ENCODE results near the gene CARD14.

Gene CARD14

GRCh38 chr17:80169784-80170500, at the start of gene CARD14:
TSS of gene CARD14 (plus strand) at chr17:80170030. CDS start at chr17:80181439, 11,409 bp downstream.
- DNase-seq: no peak

- no peak for DNase-seq
These were observed 47.7 kb upstream of the CARD14 start for GRCh38 chr17:80122026-80122575.

- DNase-seq: no peak
These were observed 46.8 kb upstream of the CARD14 start for GRCh38 chr17:80122926-80123505.

DNA sequence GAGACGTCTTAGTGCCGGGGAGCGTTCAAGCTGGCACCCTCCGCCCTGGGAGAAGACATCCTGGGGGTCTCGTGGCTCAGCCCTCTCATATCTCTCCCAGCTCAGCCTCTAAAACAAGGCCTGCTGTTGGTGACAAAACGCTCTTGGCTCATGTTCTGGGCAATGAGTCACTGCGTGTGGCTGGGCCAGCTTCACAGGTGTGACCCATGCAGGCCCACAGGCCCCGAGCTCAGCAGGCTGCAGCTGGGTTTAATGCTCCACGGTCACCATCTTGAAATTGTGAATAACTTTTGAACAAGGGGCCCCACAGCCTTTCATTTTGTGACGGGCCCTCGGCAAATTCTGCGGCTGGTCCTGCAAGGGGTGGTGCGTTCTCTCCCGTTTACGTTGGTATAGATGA, 46.0 kb upstream of the CARD14 start:
- no peak for DNase-seq

GRCh38 chr17:80124351-80124981, 45.4 kb upstream of the CARD14 start:
- no peak for DNase-seq

- DNase-seq: no peak
These were observed 44.0 kb upstream of the CARD14 start for GRCh38 chr17:80125656-80126448.

GRCh38 chr17:80126449-80126715, 43.4 kb upstream of the CARD14 start:
- DNase-seq: no peak

- DNase-seq: no peak
These were observed 40.7 kb upstream of the CARD14 start for GRCh38 chr17:80129006-80129565.

DNA sequence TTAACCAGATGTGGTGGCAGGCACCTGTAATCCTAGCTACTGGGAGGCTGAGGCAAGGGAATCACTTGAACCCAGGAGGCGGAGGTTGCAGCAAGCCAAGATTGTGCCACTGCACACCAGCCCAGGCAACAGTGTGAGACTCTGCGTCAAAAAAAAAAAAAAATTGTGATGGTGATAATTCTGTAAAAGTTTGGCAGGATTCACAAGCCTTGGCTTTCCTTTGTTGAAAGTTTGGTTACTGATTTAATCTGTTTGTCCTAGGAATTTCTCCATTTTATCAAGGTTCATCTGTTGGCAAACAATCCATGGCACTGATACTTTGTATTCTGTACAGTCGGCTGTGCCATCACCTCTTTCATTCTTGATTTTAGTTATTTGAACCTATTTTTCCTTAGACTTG, 38.8 kb upstream of the CARD14 start:
- DNase-seq: no peak

- DNase-seq: no peak
These were observed 36.8 kb upstream of the CARD14 start for GRCh38 chr17:80132906-80133625.

- no peak for DNase-seq
These were observed 36.2 kb upstream of the CARD14 start for GRCh38 chr17:80133626-80133970.

GRCh38 chr17:80137131-80137530, 32.7 kb upstream of the CARD14 start:
- no peak for DNase-seq

DNA sequence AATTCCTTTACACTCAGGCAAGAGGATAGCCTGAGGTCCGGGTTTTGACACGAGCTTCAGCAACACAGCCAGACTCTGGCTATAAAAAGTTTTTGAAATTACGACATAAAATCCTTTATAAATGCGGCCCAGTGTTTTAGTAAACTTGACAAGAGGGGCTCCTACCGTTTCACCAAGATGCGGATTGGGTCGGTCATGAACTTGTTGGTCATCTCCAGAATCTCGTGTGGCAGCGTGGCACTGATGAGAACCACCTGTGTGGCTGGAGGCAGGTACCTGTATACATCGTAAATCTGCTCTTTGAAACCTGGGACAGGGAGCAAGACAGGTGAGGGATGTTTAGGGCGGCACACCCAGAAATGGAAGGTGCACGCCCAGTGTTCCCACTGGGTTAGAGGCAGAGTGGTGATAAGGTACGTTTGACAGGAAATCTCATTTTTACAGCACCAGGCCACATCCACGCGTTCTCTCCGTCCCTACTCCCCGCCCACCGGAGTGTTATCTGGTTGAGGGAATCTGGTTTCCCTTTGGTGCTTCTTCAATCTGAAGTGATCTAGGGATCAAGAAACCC, 30.9 kb upstream of the CARD14 start:
- no peak for DNase-seq

DNA sequence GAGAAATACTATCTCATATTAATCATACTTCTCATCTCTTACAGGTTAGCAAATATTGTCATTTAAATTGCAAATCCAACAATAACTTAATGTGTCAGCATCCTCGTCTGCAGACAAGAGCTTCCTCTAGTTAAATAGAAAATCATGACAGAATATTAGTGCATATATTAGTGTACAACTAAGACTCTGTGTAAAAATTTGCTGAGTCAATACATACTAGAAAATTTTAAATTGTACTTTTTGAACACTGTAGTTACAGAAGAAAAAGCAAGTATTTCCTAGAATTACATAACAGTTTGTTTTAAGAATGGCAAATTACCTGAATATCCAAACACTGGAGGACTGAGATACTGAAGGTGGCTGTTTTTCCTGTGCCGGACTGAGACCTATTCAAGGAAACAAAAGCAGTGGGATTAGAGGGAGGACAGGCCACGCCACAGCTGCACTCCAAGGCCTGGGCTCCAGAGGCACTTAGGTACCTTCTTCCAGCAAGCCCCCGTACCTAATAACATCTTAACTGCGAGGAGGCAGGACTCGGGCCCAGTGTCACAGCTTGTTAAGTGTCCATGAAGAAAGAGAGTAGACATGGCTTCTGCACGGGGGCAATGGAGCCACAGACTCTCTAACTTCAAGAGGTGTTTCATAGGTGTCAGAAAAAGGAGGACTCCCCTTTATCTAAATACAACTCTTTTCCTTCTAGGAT, 28.2 kb upstream of the CARD14 start:
- DNase-seq: no peak

GRCh38 chr17:80142929-80143328, 26.9 kb upstream of the CARD14 start:
- no peak for DNase-seq

- DNase-seq: no peak
These were observed 24.5 kb upstream of the CARD14 start for GRCh38 chr17:80145076-80146075.

DNA sequence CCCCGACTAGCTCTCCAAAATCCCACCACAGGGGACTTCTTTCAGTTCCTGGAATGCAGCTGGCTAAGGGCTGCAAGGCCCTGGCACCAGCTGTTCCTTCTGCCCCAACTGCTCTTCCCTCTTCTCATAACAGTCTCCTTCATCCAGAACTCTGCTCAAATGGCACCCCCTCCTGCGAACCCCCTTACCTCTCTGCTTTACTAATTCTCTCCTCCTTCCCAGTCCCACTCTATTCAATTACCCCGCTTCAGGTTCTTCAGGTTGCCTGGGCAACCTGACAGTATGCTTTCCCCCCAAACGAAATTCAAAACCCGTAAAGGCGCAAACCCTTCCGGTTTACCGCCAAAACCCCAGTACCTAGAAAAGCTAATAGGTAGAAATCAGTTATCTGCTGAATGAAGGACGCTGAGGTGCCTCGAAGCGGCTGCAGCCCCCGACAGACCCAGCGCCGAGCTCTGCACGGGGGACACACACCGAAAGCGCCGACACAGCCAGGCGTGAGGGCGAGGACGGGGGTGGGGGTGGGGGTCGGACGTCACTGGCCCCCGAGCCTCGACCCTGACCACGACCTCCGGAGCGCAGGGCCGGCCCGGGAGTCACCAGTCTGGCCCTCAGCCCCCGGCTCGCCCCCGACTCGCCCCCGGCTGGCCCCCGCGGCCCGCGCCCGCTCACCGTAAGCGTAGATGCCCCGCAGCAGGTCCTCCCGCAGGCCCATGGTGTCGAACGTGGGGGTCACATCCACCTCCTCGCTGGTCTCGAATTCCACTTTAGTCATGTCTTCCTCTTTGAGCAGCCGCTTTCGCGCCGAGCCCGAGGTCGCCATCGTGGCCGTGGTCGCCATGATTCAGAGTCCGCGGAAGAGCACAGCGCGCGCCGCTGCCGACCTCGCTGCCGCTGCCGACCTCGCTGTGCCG, 23.5 kb upstream of the CARD14 start:
- peak; percentile 37 for DNase-seq

DNA sequence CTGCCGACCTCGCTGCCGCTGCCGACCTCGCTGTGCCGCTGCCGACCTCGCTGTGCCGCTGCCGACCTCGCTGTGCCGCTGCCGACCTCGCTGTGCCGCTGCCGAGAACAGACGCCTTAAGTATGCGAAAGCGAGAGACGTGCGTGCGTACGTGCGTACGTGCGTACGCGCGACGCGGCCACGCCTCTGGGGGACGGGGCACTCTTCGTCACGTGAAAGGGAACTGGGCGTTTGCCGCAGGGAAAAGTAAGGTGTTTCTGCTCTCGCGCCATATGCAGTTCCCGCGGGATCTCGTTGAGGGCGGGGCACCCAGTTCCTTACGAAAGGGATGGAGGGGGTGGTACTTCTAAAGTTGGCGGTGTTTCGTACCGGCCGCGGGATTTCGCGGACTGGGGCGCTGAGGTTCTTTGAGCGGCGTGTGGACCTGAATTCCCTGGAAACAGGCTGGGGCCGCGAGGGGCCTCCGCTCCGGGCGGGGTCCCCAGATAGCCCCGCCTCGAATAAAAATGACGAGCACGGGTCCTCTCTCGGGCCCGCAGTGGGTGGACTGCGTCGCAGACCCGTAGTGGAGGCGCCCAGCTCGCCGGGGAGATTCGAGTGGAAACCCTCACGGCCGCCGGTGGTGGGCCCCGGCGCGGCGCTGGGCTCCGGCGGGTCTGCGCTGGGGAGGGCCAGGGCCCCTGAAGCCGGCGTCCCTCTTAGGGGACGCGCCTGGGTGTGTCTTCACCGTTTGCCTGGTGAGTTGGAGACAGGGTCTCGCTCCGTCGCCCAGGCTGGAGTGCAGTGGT, 22.6 kb upstream of the CARD14 start, which contains the start of gene EIF4A3:
TSS of gene EIF4A3 (minus strand) at position 94 of the 788 bp plus-strand sequence. CDS start 167 bp downstream, outside the sequence.
- peak; percentile 98 for DNase-seq
